Lower leg skin (tissue), 4 donors: Measurements from ENCODE around the gene APLF. TPM values are rescaled to one million over a fixed set of nuclear protein-coding genes. Genes with fewer than 3 reads are reported as not detected.
"Not testable (repeated sequence)": the region's sequence is repeated elsewhere in the genome, so short reads cannot be mapped to it uniquely, and the experiment has no call there.

Experiments
- DNase-seq, 2 donors: peaks; one replicate each; pipeline ENCODE4 v3.0.0-alpha.2; 2019; ENCODE audit warnings: low spot score in 2 of 2
- H3K4me3 ChIP-seq: fragments of 200-600 bp; sonication (generic); 2 replicates; pipeline ENCODE4 v1.5.1; 2017; ENCODE audit warnings: mild to moderate bottlenecking, low read depth; ENCODE audit not compliant: poor library complexity, severe bottlenecking
- CTCF ChIP-seq, 3 donors: fragments of 450-650 bp; IDR thresholded peaks; one replicate each; pipeline ENCODE4 v1.5.1; 2016; ENCODE audit warnings: antibody characterized with exemption in 3 of 3, mild to moderate bottlenecking in 3 of 3, moderate library complexity in 2 of 3
- POLR2A ChIP-seq, 2 donors: fragments of 450-650 bp; IDR thresholded peaks; one replicate each; pipeline ENCODE4 v1.6.1; 2016 to 2017; ENCODE audit warnings: antibody characterized with exemption in 2 of 2, mild to moderate bottlenecking in 1 of 2, moderate library complexity in 1 of 2
- WGBS, 2 donors: methylation state at CpG; one replicate each; pipeline ENCODE4 v1.1.5; 2018; 5-methylcytosine and 5-hydroxymethylcytosine counted together
- intact Hi-C: fragments of 100-400 bp; cut with DNase I; formaldehyde crosslinking; loops from one replicate; pipeline ENCODE4 v1.15.0; 2023; ENCODE audit warnings: low total_unique reads
- total RNA-seq, 4 donors: library from RNA; depleted of rRNA; stranded (reverse); fragments of >200 nt; gene quantifications; one replicate each; pipeline ENCODE4 v1.1.0, GENCODE V29; 2016

APLF gene
- total RNA-seq, 4 donors from 2014 or later: 7.5 to 12.9 (median 9.5) TPM

GRCh38 chr2:68536000-68536399, 68.6 kb downstream of the APLF start:
- intact Hi-C loops: no loop called here

GRCh38 chr2:68537011-68537410, 69.6 kb downstream of the APLF start:
- intact Hi-C loops: no loop called here
- no peak for DNase-seq
- WGBS, 2 donors: 89 to 91% methylated on average over 4 of the region's 4 CpGs
- H3K4me3 ChIP-seq: no peak overlapping the region
- TF ChIP-seq CTCF (IDR thresholded peaks at IDR 0.05) (no peak), POLR2A (IDR thresholded peaks at IDR 0.05) (no peak)

More at GRCh38 chr2:68536000-68536399, 68.6 kb downstream of the APLF start:
- DNase-seq: no peak
- 85 to 89% methylated on average over 3 of the region's 3 CpGs for WGBS, 2 donors
- no peak overlapping the region for H3K4me3 ChIP-seq
- TF ChIP-seq CTCF (IDR thresholded peaks at IDR 0.05) (no peak), POLR2A (IDR thresholded peaks at IDR 0.05) (no peak)

GRCh38 chr2:68537809-68538208, 70.4 kb downstream of the APLF start:
- no peak for DNase-seq
- intact Hi-C loops: no loop called here
- TF ChIP-seq CTCF (IDR thresholded peaks at IDR 0.05): no peak
- TF ChIP-seq POLR2A (IDR thresholded peaks at IDR 0.05): no peak
- H3K4me3 ChIP-seq: no peak overlapping the region
- 58 to 63% methylated on average over 2 of the region's 2 CpGs for WGBS, 2 donors

GRCh38 chr2:68544811-68545210, 77.4 kb downstream of the APLF start:
- H3K4me3 ChIP-seq: no peak overlapping the region
- TF ChIP-seq POLR2A (IDR thresholded peaks at IDR 0.05): no peak
- TF ChIP-seq CTCF (IDR thresholded peaks at IDR 0.05): no peak
- intact Hi-C loops: no loop called here
- no peak for DNase-seq
- 94 to 95% methylated on average over 2 of the region's 2 CpGs for WGBS, 2 donors

- TF ChIP-seq POLR2A (IDR thresholded peaks at IDR 0.05) (no peak), CTCF (IDR thresholded peaks at IDR 0.05) (no peak)
- no peak overlapping the region for H3K4me3 ChIP-seq
- WGBS, 2 donors: 56 to 67% methylated on average over 1 of the region's 1 CpG
- DNase-seq: no peak
- intact Hi-C loops: no loop called here
Measured at GRCh38 chr2:68548396-68548795, 81.0 kb downstream of the APLF start.

GRCh38 chr2:68553098-68553497, 85.7 kb downstream of the APLF start:
- DNase-seq: no peak
- no peak overlapping the region for H3K4me3 ChIP-seq
- intact Hi-C loops: no loop called here
- WGBS, 2 donors: 85 to 97% methylated on average over 1 of the region's 1 CpG
- TF ChIP-seq POLR2A (IDR thresholded peaks at IDR 0.05) (no peak), CTCF (IDR thresholded peaks at IDR 0.05) (no peak)

DNA sequence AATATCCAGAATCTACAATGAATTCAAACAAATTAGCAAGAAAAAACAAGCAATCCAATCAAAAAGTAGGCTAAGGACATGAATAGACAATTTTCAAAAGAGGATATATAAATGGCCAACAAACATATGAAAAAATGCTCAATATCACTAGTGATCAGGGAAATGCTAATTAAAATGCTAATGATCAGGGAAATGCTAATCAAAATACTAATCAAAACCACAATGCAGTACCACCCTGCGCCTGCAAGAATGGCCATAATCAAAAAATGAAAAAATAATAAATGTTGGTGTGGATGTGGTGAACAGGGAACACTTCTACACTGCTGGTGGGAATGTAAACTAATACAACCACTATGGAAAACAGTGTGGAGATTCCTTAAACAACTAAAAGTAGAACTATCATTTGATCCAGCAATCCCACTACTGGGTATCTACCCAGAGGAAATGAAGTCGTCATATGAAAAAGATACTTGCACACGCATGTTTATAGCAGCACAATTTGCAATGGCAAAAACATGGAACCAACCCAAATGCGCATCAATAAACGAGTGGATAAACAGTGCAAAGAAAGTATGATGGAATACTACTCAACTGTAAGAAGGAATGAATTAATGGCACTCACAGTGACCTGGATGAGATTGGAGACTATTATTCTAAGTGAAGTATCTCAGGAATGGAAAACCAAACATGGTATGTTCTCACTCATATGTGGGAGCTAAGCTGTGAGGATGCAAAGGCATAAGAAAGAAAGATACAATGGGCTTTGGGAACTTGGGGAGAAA, 88.2 kb downstream of the APLF start:
- DNase-seq, H3K4me3 ChIP-seq, intact Hi-C loops: not testable (repeated sequence)
- WGBS, 2 donors: 95 to 96% methylated on average over 5 of the region's 5 CpGs
